GM18867 (cell line): Measurements from ENCODE around the gene SDK1.

Experiments
- ATAC-seq: cut with Tn5 transposase; IDR thresholded peaks from one replicate; pipeline ENCODE4 v1.9.1; 2021; ENCODE audit warnings: mild to moderate bottlenecking, moderate library complexity; ENCODE audit not compliant: unreplicated experiment

The SDK1 gene

GRCh38 chr7:3518546-3518945, 217.5 kb downstream of the SDK1 start:
- ATAC-seq = no peak

GRCh38 chr7:3520206-3520605, 219.2 kb downstream of the SDK1 start:
- no peak for ATAC-seq

DNA sequence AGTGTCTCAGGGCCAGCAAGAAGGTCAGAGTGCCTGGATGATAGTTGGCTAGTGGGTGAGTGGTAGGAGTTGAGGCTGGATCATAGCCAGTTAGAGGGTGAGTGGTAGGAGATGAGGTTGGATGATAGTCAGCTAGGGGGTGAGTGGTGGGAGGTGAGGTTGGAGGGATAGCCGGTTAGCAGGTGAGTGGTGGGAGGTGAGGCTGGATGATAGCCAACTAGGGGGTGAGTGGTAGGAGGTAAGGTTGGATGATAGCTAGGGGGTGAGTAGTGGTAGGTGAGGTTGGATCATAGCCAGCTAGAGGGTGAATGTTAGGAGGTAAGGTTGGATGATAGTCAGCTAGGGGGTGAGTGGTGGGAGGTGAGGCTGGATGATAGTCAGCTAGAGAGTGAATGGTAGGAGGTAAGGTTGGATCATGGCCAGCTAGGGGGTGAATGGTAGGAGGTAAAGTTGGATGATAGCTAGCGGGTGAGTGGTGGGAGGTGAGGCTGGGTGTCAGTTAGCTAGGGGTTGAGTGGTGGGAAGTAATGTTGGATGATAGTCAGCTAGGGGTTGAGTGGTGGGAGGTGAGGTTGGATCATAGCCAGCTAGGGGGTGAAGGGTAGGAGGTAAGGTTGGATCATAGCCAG, 226.6 kb downstream of the SDK1 start:
- no peak for ATAC-seq

DNA sequence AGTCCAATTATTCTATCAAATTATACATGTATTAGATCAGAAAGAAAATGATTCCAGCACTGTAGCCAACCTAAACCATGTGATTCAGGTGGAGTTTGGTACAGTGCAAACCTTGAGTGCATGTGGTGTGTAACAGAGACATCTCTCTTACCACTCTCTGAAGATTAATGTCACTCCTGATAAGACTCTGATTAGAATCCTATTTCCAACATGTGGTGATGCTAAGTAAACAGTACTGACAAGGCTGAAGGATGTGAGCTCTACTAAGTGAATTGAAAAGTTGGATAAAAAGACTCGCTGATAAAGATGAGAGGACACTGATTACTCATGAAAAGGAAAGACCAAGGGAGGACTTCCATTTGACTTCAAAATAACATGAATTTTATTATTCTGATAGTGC, 232.0 kb downstream of the SDK1 start:
- no peak for ATAC-seq

- no peak for ATAC-seq
These were observed 236.3 kb downstream of the SDK1 start for GRCh38 chr7:3537210-3537875.

- ATAC-seq = no peak
These were observed 237.0 kb downstream of the SDK1 start for GRCh38 chr7:3538041-3538440.

GRCh38 chr7:3540456-3541220, 239.6 kb downstream of the SDK1 start:
- ATAC-seq = no peak

- no peak for ATAC-seq
These were observed 243.2 kb downstream of the SDK1 start for GRCh38 chr7:3544202-3544601.

GRCh38 chr7:3548815-3549214, 247.8 kb downstream of the SDK1 start:
- no peak for ATAC-seq

DNA sequence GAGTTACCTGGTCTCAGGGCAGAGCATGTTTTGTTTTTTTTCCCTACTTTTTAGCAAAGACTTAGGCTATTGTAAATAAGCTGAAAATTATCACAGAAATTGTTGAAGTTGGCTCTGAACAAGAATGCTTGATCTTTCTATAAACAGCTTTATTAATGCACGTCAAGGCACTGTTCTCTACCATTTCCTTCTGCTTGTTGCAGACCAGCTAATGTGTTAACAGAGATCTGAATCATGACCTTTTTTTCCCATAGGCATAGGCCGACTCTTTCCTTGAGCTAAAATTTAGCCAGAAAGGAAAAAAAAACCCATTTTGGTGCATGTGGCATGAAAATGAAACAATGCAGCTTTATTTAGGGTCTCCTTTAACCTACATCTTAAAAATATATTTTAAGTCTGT, 248.5 kb downstream of the SDK1 start:
- no peak for ATAC-seq

- no peak for ATAC-seq
These were observed 250.5 kb downstream of the SDK1 start for GRCh38 chr7:3551536-3551935.

DNA sequence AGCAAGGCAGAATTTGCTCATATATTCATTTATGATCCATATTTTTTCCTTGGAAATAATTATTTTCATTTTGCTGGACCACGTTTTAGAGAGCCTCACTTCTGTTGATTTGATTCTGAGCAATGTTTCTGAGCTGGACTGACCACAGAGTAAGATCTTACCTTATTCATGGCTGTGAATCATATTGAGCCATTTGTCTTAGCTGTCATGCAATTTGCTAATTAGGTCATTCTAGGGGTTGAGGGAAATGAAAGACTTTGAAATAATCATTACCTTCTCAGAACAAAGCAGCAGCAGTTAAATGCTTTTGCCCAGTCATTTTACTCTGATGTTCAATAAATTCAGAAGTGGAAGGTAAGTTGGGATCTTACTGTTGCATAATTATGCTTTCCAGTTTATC, 251.4 kb downstream of the SDK1 start:
- ATAC-seq = no peak

DNA sequence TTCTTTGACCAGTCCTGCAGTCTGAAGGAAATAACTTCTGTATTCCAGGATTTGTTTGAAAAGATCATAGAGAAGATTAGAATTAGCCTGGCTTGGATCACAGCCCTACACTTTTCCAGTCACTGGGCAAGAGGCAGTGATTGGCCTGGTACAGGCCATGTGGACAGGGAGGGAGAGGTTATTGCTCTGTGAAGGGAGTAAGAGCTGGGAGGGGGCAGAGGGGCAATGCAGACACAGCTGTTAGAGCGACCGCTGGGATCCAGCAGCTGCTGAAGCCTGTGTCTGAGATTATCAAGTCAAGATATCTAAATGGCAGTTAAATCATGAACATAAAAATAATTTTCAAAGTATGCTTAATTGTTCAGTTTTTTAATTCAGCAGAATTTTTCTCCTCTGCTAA, 257.3 kb downstream of the SDK1 start:
- no peak for ATAC-seq

DNA sequence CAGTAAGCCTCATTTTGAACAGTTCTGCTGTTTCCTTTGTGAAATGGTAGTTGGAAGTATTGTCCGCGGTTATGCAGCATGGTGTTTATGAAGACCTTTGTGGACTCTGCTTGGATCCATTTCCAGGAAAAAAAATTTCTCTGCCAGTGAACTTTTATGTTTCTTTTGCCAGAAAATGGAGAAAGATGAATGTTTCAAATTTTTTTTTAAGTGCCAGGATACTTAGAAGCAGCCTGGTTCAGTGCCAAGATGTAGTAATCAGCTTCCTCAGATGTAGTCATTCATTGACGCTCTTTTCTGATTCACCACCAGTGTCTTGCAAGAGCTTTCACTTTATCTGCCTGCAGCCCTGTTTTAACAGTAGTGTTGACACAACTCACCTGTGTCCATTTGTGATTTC, 258.2 kb downstream of the SDK1 start:
- ATAC-seq = no peak

DNA sequence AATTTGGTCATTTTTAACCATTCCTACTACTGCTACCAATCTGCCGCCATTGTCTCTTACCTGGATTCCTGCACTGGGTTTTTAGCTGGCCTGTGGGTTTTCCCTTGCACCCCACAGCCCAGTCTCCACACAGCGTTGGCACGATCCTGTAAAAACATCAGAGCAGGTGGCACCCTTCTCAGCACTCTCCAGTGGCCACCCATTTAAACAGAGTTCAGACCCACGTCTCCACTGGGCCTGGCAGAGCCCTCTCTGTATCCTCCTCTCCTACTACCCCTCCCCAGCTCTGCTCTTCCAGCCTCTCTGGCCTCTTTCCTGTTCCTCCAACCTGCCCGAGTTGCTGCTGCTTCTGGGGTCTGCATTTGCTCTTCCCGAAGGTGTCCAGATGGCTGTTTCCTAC, 259.4 kb downstream of the SDK1 start:
- no peak for ATAC-seq

DNA sequence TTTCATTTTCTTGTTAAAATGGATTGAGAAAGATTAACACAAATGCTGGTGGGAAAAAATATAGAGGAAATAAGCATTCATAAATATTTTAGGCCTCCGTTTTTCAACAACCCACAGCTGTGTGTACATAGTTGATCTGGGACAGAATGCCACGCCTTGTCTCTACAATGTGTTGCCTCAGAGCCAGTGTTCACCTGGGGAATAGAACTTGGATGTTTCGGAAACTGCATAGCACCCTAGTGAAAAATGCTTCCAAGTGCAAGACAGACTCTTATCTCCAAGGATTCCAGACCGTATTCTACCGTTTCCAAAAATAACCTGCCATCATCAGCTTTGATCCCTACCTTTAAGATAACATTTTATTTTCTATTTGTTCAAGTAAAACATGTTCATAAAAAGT, 260.9 kb downstream of the SDK1 start:
- ATAC-seq = no peak

- ATAC-seq = no peak
These were observed 263.2 kb downstream of the SDK1 start for GRCh38 chr7:3564231-3564630.

DNA sequence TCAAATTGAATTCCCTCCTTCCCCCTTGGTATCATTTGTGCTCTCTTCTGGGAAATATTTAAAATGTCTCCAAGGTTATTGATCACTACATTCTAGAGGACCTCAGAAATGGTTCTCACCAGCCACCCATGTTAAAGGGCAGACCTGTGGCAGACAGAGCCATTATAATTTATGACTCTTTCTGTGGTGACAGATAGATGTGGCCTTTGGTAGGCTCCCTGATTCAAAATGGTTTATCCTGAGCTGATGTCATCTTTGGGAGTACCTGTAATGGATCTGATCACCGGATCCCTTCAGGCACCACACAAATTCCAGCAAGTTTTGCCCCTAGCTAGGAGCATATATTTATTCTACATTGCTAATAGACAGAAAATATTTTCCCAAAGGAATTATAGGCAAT, 267.5 kb downstream of the SDK1 start:
- no peak for ATAC-seq

DNA sequence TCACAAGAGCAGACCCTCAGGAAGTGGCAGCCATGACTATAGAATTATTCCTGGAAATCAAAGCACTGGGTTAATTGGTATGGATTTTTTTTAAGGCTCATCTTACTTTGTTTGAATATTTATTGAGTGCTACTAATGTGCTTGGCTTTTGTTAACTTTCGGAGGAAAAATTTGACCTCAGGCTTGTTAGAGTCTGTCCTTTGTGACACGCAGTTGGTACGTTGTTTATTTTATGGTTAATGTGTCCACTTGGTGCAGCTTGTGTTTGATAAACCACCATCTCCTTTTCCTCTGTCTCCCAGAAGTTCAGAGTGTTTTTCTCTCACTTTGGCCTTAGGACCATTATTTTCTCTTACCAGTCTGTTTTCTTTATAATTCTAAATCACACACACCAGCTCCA, 268.6 kb downstream of the SDK1 start:
- no peak for ATAC-seq

- no peak for ATAC-seq
These were observed 272.1 kb downstream of the SDK1 start for GRCh38 chr7:3573151-3573550.

DNA sequence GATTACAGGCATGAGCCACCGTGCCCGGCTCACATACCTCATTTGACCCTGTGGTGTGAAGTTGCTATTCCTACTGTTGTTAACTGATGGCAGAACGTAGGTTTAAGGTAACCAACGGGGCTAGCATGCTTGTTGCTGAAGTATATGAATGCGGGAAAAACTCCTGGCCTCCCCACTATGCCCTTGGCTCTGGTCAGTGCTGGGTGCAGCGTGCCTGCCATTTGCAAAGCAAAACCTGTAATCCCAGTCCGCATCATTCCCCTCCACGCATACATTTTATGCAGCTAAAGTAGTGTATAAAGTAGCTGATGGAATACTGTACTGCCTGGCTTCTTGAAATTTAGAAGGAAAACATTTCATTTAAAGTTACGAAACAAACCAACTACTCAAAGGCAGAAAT, 273.3 kb downstream of the SDK1 start:
- ATAC-seq = no peak
